Psoas muscle (tissue), 8 donors: Measurements from ENCODE around the gene SLC49A4. TPM values are rescaled to one million over a fixed set of nuclear protein-coding genes. Genes with fewer than 3 reads are reported as not detected.

Source experiments
- ATAC-seq, 4 donors: fragments of 200-7000 bp; cut with Tn5 transposase; one replicate each; pipeline ENCODE4 v1.9.1; 2020; ENCODE audit warnings: moderate library complexity in 3 of 4, mild to moderate bottlenecking in 2 of 4
- DNase-seq, 2 donors: peaks; one replicate each; pipeline ENCODE4 v3.0.0-alpha.2; 2020
- H3K27ac ChIP-seq: fragments of 200-600 bp; one replicate; pipeline ENCODE4 v1.8.0; 2022
- H3K27me3 ChIP-seq, 3 donors: fragments of 200-600 bp in 1 of 3; one replicate each; pipeline versions ENCODE4 v1.6.1 to v1.8.0; 2013 to 2022; ENCODE audit warnings: low read length in 2 of 3, mild to moderate bottlenecking in 2 of 3, moderate library complexity in 1 of 3; ENCODE audit not compliant: insufficient read depth in 3 of 3
- H3K36me3 ChIP-seq, 2 donors: fragments of 200-600 bp in 1 of 2; one replicate each; pipeline versions ENCODE4 v1.6.1 to v1.8.0; 2013 to 2022; ENCODE audit warnings: low read depth in 1 of 2, mild to moderate bottlenecking in 1 of 2, moderate library complexity in 1 of 2; ENCODE audit not compliant: insufficient read depth in 1 of 2
- H3K4me1 ChIP-seq: fragments of 200-600 bp; one replicate; pipeline ENCODE4 v1.8.0; 2022
- H3K4me3 ChIP-seq: fragments of 200-600 bp; one replicate; pipeline ENCODE4 v1.8.0; 2022; ENCODE audit warnings: mild to moderate bottlenecking
- H3K9me3 ChIP-seq: fragments of 200-600 bp; one replicate; pipeline ENCODE4 v1.8.0; 2022
- WGBS, 3 donors: extraction: QIAGEN DNeasy Blood & Tissue Kit; methylation state at CpG; one replicate each; pipeline versions ENCODE4 v1.1.6 to v1.1.7; 2013; 5-methylcytosine and 5-hydroxymethylcytosine counted together
- intact Hi-C, 2 donors: fragments of 100-400 bp; cut with DNase I; formaldehyde crosslinking; loops; one replicate each; pipeline versions ENCODE4 v1.11.0 to v1.14.2; 2022
- polyA plus RNA-seq, 3 donors: library from polyadenylated mRNA; stranded (reverse); fragments of 200-250 nt; gene quantifications; one replicate each; pipeline ENCODE4 v1.2.3, GENCODE V29; 2013
- total RNA-seq, 4 donors: library from RNA; stranded (reverse); fragmentation: NEBNext Ultra II Directional in 2 of 4; extraction: Animal tissue kit (Norgen Biotek cat#: 25700) in 2 of 4; gene quantifications; one replicate each; pipeline versions ENCODE4 v1.2.1 to v1.2.4, GENCODE V29; 2021 to 2023
- TF ChIP-seq, protein P1 (sequence below): fragments of 200-600 bp; IDR thresholded peaks from one replicate; pipeline ENCODE4 v1.8.0; 2022; ENCODE audit warnings: antibody characterized with exemption
- donor health status: healthy with polysubstance abuse.
- donor health status: DM: no; HTN: no; CAD: no; lungs with moderate emphysema.
- donor health status: Bipolar disorder and iron deficiency.
- donor health status: healthy.
- donor health status: DM: yes; HTN: yes; CAD: no.
- donor health status: DM: no; HTN: no; CAD: no.
- donor health status: DM: no; HTN: no; CAD: no.
- donor health status: DM: yes; HTN: yes; CAD: no.

Gene SLC49A4
- total and polyA plus RNA-seq, 7 donors: 12.5 to 44.2 (median 21.8) TPM

- Histone ChIP-seq H3K4me3 (peak overlapping the region; percentile 93), H3K27me3 (no peaks in the 10 kb centered on the region), H3K4me1 (peaks cover 49% of the 10 kb centered on the region), H3K36me3 (peaks cover 0 to 11% of the 10 kb centered on the region in 2 donors), H3K27ac (peak overlapping the region; percentile 99), H3K9me3 (no peaks in the 10 kb centered on the region)
- TF ChIP-seq, protein P1, sequence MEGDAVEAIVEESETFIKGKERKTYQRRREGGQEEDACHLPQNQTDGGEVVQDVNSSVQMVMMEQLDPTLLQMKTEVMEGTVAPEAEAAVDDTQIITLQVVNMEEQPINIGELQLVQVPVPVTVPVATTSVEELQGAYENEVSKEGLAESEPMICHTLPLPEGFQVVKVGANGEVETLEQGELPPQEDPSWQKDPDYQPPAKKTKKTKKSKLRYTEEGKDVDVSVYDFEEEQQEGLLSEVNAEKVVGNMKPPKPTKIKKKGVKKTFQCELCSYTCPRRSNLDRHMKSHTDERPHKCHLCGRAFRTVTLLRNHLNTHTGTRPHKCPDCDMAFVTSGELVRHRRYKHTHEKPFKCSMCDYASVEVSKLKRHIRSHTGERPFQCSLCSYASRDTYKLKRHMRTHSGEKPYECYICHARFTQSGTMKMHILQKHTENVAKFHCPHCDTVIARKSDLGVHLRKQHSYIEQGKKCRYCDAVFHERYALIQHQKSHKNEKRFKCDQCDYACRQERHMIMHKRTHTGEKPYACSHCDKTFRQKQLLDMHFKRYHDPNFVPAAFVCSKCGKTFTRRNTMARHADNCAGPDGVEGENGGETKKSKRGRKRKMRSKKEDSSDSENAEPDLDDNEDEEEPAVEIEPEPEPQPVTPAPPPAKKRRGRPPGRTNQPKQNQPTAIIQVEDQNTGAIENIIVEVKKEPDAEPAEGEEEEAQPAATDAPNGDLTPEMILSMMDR: no peak
- 44 to 67% (median 53%) methylated on average over 11 of the region's 11 CpGs for WGBS, 3 donors
- ATAC-seq (peak in 1 of 4 donors; percentile 21), DNase-seq (no peak)
- intact Hi-C loops: loop anchor here in 1 of 2 donors (5.0 kb wide), 1 partner anchor 32 kb away; no protein-coding TSS in a partner anchor
Observed at GRCh38 chr3:122789585-122790273, 5.1 kb upstream of the SLC49A4 start.

- Histone ChIP-seq H3K4me1 (peaks cover 25% of the 10 kb centered on the region), H3K27ac (peak within 1 kb of the TSS; percentile 99), H3K36me3 (no peaks in the 10 kb centered on the region), H3K27me3 (no peaks in the 10 kb centered on the region), H3K4me3 (peak within 1 kb of the TSS; percentile 93), H3K9me3 (no peaks in the 10 kb centered on the region)
- intact Hi-C loops: loop anchor here in 1 of 2 donors (5.0 kb wide), 1 partner anchor 36 kb away; no protein-coding TSS in a partner anchor
- ATAC-seq (peak; percentile 77 to 85 (median 82)), DNase-seq (peak; percentile 95 to 97)
- TF ChIP-seq, protein P1: no peak
- WGBS, 3 donors: 0% methylated on average over 46 of the region's 46 CpGs
Observed at GRCh38 chr3:122793568-122794416, 1.1 kb upstream of the SLC49A4 start, which contains the start of gene HSPBAP1. HSPBAP1 (minus strand) TSS chr3:122793831; CDS start chr3:122793680, 151 bp downstream.

DNA sequence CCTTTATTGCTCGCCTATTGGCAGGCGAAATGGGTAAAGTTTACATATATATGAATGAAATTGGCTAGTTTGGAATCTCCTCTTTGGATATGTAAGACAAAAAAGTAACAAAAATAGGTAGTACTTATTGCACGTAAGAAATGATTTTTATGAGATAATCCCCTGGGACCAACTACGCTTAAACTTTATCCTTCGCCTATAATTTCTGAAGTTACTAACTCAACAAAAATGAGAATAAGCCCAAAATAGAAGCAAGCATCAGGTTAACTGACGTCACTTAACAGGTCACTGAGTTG is 438 bp upstream of the SLC49A4 start:
- WGBS, 3 donors: 0 to 1% (median 1%) methylated on average over 6 of the region's 6 CpGs
- TF ChIP-seq, protein P1: no peak

GRCh38 chr3:122795674-122796195 is 866 bp downstream of the SLC49A4 start:
- Histone ChIP-seq H3K9me3 (no peaks in the 10 kb centered on the region), H3K4me3 (peak overlapping the region; percentile 93), H3K27ac (peak overlapping the region; percentile 99), H3K4me1 (peaks cover 29% of the 10 kb centered on the region), H3K36me3 (no peaks in the 10 kb centered on the region), H3K27me3 (no peaks in the 10 kb centered on the region)
- DNase-seq (no peak), ATAC-seq (no peak)
- intact Hi-C loops: no loop called here
- TF ChIP-seq, protein P1: no peak
- WGBS, 3 donors: 6 to 19% (median 13%) methylated on average over 11 of the region's 11 CpGs

More for the DNA sequence above, 438 bp upstream of the SLC49A4 start:
- peaks cover 31% of the 10 kb centered on the region for H3K4me1 ChIP-seq
- peak overlapping the region; percentile 99 for H3K27ac ChIP-seq
- H3K9me3 ChIP-seq: no peaks in the 10 kb centered on the region
- intact Hi-C loops: loop anchor here in 1 of 2 donors (5.0 kb wide), 1 partner anchor 37 kb away; no protein-coding TSS in a partner anchor
- peak overlapping the region; percentile 93 for H3K4me3 ChIP-seq
- H3K27me3 ChIP-seq: no peaks in the 10 kb centered on the region
- no peak for ATAC-seq
- H3K36me3 ChIP-seq: no peaks in the 10 kb centered on the region
- no peak for DNase-seq
